GM12872 (cell line): ENCODE results near the gene VAX1.

Source experiments
- TF ChIP-seq, protein P1 (sequence below): IDR thresholded peaks from 3 replicates; pipeline ENCODE4 v1.5.1; 2011; ENCODE audit warnings: low read depth, mild to moderate bottlenecking, low read length, moderate library complexity; ENCODE audit not compliant: insufficient read depth

VAX1 gene

DNA sequence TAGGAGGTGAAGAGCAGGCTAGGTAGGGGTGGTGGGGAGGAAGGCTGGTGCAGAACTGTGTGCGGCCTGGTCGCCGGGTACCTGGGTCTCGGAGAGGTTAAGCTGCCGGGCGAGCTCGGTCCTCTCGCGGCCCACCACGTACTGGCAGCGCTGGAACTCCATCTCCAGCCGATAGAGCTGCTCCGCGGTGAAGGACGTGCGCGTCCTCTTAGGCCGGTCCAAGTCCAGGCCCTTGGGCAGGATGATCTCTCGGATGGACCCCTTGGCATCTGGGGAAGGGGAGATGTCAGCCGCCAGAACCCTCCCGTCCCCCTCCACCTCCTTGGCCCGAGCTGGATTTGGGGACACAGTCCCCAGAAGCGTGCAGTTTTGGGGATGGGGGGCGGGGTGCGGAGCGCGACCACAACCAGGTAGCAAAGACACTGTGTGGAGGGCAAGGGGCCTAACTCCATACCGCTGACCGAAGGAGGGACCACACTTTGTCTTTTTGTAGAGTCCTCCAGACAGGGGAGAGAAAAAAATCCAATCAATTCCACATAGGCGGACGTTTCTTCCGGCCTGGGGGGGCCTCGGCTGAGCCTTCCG, 1.6 kb downstream of the VAX1 start:
- TF ChIP-seq, protein P1, sequence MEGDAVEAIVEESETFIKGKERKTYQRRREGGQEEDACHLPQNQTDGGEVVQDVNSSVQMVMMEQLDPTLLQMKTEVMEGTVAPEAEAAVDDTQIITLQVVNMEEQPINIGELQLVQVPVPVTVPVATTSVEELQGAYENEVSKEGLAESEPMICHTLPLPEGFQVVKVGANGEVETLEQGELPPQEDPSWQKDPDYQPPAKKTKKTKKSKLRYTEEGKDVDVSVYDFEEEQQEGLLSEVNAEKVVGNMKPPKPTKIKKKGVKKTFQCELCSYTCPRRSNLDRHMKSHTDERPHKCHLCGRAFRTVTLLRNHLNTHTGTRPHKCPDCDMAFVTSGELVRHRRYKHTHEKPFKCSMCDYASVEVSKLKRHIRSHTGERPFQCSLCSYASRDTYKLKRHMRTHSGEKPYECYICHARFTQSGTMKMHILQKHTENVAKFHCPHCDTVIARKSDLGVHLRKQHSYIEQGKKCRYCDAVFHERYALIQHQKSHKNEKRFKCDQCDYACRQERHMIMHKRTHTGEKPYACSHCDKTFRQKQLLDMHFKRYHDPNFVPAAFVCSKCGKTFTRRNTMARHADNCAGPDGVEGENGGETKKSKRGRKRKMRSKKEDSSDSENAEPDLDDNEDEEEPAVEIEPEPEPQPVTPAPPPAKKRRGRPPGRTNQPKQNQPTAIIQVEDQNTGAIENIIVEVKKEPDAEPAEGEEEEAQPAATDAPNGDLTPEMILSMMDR, result no peak

GRCh38 chr10:117135480-117136140, 2.5 kb downstream of the VAX1 start:
- TF ChIP-seq, protein P1, result no peak

DNA sequence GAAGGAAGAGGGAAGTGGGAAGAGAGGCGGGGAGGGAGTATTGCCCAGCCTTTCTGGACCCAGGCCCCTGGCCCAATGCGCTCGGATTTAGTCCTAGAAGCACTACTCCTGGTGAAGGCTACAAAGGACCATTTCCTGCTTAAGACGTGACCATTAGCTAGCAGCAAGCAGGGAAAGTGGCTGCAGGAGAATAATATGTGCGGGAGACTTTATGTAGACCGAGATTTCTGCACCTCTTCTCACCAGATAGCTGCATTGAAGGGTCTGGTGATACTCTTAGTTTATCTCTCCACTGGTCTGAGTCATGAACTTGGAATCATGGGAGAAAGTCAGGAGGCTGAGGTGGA, 3.1 kb downstream of the VAX1 start:
- TF ChIP-seq, protein P1, result no peak

- TF ChIP-seq, protein P1, result no peak
Observed at GRCh38 chr10:117134306-117135025, 3.6 kb downstream of the VAX1 start.

DNA sequence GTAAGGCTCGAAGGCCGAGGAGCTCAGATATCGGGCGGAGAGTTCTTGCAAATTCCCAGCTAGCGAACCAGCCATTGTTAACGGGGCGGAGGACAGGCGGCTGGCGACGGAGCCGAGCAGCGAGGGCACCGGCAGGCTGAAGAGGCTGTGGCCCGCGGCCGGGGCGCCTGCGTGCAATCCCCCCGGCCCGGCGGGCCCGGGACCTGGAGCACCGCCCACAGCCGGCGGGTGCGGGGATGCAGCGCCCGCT, 4.1 kb downstream of the VAX1 start:
- TF ChIP-seq, protein P1, result no peak

GRCh38 chr10:117133273-117134055, 4.6 kb downstream of the VAX1 start:
- TF ChIP-seq, protein P1, result no peak

- TF ChIP-seq, protein P1, result no peak
Observed at GRCh38 chr10:117132751-117133231, 5.3 kb downstream of the VAX1 start.
